Measurements from ENCODE around the gene MRPL10.

The MRPL10 gene

DNA sequence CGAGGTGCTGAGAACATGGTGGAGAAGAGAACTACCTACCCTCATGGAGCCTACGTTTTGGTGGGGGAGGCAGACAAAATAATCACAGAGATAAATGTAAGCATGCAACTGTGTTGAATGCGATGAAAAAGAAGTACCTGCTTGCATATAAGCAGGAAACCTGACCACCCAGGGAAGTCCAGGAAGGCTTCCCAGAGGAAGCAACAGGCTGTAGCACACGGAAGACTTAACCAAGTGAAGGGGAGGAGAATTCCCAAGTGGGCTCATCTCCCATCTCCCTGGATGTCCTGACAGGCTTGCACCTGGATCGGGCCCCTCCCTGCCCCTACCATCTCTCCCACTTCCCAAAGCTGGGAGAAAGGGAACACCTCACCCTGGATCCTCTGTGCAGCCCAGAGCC is 7.7 kb upstream of the MRPL10 start:
- DNase-seq = no peak

GRCh38 chr17:47838636-47839035 is 7.3 kb upstream of the MRPL10 start:
- DNase-seq = no peak

GRCh38 chr17:47837401-47838039 is 6.2 kb upstream of the MRPL10 start:
- DNase-seq = no peak

- DNase-seq = no peak
These were observed 5.3 kb upstream of the MRPL10 start for GRCh38 chr17:47836601-47837000.

DNA sequence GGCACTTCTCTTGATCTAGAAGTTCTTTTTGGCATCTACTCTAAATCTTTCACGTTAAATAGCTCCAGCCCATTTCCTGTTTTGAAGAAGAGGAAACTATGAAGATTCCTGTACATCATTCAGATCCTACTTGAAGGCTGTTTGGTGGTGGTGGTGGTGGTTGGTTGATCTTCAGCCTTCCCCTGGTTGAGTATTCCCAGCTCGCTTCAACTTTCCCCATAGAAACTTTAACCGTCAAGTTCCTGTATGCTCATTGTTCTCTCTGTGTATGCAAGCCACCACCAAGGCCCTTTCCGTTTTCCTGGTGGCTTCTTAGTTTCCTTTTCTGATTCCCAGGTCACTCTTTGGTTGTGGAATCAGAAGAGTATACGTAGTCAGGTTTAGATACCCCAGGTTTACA is 3.4 kb upstream of the MRPL10 start:
- DNase-seq = no peak

DNA sequence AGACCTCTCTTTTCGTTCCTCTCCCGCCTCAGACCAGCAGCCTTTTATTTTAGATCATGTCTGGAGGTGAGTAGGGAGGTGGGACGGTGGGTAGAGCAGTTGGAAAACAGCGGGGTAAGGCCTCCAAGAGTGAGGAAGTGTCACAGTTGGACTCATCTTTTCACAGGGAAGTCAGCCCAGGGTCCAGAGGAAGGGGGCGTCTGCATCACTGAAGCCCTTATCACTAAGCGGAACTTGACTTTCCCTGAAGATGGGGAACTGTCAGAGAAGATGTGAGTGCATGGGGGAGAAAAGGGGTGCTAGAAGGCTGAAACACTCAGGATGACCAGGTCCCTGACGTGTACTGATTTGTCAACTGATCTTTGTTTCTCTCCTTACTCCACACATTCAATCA is 590 bp upstream of the MRPL10 start:
- no peak for DNase-seq

GRCh38 chr17:47830396-47831002 is 842 bp downstream of the MRPL10 start:
- DNase-seq = no peak

DNA sequence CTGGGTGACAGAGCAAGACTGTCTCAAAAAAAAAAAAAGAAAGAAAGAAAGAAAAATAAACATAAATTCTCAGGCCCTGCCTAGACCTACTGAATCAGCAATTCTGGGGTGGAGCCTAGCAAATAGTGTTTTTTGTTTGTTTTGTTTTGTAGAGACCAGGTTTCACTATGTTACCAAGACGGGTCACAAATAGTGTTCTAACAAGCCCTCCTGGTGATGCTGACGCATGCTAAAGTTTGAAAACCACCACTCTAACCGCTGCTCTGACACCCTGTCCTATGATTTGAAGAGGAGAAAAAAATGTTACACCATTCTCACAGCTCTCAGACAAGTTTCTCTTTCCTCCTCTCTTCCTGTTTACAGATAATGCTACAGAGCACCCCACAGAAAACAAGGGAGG is 1.5 kb downstream of the MRPL10 start:
- DNase-seq = no peak

DNA sequence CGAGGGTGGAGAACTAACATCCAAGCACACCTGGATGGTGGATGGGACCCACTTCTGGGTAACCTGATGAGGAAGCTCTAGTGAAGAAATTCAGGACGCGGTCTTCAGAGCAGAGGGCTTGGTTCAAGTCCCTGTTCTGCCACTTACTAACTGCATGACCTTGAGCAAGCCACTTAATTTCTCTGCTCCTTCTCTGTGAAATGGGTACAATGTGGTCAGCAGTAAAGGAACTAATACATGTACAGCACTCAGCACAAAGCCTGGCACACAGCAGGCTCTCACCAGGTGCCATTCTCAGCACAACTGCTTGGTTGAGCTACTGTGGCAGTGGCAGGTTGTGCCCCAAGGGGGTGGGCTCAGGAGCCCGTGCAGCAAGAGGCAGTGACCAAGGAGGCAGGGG is 7.8 kb downstream of the MRPL10 start:
- no peak for DNase-seq

DNA sequence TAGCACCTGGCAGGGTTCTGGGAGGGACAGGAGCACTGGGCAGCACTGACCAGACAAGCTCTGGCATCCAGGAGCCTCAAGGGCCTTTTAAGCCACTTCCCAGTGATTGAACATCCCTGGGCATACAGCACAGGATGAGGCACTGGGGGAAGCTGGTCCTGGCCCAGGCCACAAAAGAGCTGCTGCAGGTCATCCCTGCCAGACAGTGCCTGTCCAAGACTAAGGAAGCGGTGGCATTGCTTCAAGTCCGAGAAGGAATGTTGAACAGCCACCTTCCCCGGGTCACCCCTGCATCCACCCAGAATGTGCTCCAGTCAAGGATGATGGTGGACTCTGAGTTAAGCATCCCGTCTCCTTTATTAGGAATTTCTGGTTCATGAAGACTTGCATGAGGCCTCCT is 8.6 kb downstream of the MRPL10 start:
- no peak for DNase-seq

- DNase-seq = peak; percentile 77
These were observed 9.6 kb downstream of the MRPL10 start, which contains the start of gene OSBPL7 for GRCh38 chr17:47821424-47822391. Gene OSBPL7 (minus strand): TSS chr17:47821794. CDS start chr17:47820278, 1,516 bp downstream.

DNA sequence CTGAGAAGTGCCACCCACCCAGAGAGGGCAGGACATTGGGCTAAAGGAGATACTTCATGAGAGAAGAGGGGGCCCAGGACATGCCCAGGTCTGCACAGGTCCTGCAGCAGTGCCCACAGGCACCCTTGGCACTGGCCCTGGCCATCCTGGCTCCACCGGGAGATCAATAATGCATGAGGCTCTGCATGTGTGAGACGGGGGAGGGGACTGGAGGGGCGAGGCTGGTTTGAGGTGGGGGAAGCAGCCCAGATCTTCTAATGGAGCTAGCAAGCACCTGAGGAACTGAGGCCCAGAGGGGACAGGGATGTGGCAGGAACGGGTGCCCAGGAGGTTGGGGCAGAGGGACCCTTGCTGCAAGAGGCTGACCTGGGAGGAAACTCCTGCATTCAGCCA is 10.3 kb downstream of the MRPL10 start:
- no peak for DNase-seq

DNA sequence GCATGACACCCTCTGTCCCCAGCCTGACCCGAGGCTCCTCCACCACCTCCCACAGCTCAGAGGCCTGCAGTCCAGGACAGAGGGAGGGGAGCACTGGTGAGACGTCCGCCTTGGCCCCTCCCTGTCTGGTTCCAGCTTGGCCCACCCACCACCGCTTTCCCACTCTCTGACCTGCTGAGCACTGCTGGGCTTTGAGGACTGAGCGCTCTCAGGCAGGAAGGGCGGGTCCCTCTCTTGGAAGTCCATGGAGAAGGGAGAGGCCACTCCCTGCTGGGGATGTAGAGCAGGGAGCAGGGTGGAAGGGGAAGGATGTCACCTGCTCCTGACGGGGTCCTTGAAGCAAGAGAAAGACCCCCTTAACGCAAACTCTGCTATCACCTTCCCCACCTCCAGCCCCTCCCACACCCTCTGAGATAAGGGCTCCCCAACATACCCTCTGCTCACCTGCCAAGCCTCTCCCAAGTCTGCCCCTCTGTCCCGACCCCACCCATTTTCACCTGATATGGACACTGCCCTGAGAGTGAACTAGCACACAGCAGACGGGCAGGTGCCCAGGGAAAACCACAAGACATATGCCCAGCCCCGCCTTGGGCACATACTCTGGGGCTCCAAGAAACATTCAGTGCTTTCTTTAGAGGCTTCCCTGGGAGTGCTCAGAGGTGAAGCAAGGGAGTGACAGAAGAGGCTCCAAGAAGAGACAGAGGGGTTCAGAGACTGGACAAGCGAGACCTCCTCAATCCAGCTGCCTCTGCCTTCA is 11.1 kb downstream of the MRPL10 start:
- no peak for DNase-seq

DNA sequence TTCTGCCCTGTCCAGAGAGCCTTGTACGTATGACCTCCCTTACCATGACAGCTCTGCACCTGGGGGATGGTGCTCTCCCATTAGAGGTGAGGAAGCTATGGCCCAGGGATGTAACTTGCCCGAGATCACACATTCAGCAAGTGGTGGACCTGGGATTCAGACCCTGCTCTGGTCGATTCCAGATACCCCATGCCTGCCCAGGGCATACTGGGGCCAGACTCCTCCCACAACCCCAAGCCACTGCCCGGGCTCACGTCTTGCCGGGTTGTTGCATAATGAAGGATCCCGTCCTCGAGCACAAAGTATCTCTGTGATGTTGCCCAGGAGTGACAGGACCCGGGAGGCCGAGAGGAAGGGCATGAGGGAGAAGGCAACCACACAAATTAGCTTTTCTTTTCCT is 11.9 kb downstream of the MRPL10 start:
- DNase-seq = no peak

DNA sequence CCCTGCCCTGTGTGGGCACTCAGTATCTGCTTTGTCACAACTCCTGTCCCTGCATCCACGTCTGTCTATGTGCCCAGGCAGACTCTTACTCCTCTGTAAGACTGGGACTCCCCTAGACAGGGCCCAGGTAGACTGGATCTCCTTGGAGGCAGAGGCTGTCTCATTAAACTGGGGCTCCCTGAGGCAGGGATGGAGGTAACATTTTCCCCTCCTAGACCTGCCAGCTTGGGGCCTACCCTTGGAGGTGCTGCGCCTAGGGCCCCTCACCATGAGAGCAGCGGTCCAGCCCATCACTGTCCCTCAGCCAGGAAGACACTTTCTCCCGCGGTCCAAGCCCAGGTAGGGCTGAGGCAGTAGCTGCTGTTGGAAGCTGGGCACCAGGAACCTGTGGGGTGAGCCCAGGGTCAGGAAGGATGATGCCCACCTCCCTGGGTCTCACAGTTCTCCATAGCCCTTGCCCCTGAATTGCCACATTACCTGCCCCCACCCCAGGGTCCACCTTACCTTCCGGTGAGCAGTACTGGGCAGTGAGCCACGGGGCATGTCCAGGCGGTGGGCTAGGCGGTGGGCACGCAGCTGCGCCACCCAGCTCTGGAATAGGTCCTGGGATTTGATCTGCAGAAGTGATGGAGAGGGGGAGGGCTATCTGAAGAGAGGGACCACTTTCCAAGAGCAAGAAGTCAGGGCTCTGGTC is 13.2 kb downstream of the MRPL10 start:
- DNase-seq = no peak

DNA sequence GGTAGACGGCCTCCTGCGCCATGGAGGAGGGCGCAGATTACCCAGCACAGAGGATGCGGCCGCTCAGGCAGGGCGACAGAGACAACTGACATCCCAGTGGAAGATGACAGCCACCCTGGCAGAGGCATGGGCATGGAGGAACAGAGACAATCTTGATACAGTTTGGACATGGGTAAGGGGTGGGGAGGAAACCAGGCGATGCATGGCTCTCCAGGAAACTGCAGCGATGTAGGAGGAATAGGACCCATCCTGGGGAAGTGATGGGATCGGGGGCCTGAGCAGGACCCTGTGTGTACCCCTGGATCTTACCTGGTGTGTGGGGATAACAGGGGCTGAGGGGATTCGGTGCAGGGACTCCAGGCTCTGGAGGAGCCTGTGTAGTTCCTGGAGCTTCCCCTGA is 14.4 kb downstream of the MRPL10 start:
- DNase-seq = no peak

DNA sequence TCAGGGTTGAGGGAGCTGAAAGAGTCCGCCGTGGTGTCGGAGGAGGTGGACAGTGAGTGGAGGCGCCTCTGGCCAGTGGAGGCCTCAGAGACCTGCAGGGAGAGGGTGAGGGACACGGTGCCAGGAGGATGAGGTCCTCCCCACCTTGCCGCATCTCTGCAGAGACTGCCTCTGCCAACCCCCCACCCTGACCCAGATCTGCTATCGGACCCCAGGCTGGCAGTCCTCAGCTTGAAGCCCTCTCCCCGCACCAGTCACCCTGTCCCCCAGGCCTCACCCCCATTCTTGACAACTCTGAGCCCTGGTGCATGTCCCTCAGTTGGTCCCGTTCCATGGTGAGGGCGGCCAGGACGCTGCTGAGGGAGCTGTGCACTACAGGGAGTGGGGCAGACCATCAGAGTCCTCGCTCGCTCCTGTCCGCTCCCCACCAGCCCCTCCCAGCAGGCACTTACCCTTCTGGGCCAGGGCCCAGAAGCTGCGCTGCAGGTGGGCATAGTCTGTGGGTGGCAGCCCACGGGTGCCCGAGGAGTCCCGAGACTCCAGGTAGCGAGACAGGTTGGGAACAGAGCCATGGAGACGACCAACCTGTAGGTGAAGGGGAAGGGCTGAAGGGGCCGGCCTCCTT is 15.1 kb downstream of the MRPL10 start:
- DNase-seq = no peak

DNA sequence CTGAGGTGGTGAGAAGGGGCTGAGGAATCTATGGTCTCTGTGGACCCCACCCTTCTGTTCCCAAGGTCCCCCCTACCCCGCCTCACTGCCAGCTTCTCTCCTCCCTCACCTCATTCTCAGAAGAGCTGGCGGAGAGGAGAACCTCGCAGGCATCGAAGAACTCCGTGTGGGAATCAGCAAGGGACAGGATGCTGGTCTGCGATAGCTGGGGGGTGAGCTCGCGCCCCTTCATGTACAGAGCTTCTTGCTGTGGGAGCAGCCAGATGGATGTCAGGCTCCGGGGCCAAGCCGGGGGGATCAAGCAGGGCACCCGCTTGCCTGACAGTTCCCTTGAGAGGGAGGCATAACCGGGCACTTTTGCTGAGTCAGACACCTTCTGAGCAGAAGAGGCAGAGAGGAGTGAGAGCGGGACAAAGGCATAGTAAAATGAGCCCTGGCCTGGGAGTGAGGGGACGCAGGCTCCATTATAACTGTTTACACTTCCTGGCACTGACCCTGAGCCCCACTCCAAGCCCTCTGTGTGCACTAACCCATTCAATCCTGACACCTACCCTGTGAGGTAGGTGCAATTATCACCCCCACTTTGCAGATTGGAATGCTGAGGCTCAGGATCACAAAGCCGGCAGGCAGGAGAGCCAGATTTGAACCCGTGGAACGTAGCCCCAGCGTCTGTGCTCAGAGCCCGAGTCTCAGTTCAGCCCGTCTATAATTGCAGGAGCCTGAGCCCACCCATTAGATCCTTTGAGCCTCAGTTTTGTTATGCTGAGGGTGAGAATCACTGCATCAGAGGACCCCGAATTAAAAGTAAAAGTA is 16.0 kb downstream of the MRPL10 start:
- no peak for DNase-seq

DNA sequence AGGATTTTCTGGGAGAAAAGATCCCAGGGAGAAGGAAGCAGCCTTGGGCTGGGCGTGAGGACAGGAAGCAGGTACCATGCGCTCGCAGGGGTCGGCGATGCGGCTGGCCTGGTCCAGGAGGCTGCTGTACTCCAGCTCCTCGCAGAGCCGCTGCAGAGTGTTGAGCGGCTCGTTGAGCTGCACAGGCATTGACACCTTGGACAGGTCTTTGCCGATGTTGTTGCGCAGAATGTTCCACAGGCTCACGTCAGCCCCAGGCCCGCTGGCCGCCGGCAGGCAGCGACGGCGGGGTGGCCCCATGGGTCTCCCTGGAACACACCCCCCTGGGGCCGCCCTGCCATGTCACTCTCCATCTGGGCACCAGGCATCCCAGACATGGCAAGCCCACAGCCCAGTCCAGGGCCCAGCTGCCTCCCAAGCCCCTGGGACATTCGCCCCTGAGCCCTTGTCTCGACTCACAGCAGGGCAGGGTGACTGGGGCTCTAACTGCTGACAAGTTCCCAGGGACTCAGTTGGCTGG is 17.8 kb downstream of the MRPL10 start:
- no peak for DNase-seq

DNA sequence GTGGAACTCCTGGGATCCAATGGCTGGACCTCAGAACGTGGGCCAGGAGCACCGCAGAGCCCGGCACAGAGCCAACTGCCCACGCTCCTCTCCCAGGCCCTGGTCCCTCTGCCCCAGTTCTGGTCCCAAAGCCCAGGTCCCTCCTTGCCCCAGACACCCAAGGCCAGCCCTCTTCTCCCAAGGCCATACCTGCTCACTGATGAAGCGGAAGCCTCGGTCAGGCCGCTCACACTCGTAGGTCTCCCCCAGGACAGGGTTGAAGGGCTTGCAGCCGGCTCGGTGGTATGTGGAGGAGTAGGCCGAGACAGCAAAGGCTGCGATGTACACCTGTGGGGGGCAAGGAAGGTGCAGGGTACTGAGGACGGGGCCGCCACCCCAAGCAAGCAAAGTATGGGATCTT is 18.3 kb downstream of the MRPL10 start:
- no peak for DNase-seq

Data from retina (tissue), 1 donor.